GM06990 (cell line): ENCODE results near the gene PLCXD3.
A peak's percentile ranks its signal among the peaks of the same experiment; 100 is the strongest.

ENCODE experiments used
- DNase-seq: peaks from one replicate; pipeline ENCODE4 v3.0.0-alpha.2; 2011; ENCODE audit not compliant: insufficient read length; ENCODE audit errors: extremely low read depth
- H3K27me3 ChIP-seq: replicated peaks from 2 replicates; pipeline ENCODE4 v1.6.0; 2011; ENCODE audit warnings: low read length; ENCODE audit not compliant: control insufficient read depth, insufficient read depth
- H3K36me3 ChIP-seq: 2 replicates; pipeline ENCODE4 v1.5.1; 2011; ENCODE audit warnings: low read length; ENCODE audit not compliant: control insufficient read depth, insufficient read depth
- H3K4me3 ChIP-seq: replicated peaks from 2 replicates; pipeline ENCODE4 v1.5.1; 2011; ENCODE audit warnings: low read depth, mild to moderate bottlenecking, control low read depth, low read length
- TF ChIP-seq, protein P1 (sequence below): IDR thresholded peaks from 2 replicates; pipeline ENCODE4 v1.5.1; 2011; ENCODE audit warnings: low read length, control low read depth, mild to moderate bottlenecking, inconsistent platforms; ENCODE audit not compliant: insufficient read depth, poor library complexity, severe bottlenecking

PLCXD3 gene

DNA sequence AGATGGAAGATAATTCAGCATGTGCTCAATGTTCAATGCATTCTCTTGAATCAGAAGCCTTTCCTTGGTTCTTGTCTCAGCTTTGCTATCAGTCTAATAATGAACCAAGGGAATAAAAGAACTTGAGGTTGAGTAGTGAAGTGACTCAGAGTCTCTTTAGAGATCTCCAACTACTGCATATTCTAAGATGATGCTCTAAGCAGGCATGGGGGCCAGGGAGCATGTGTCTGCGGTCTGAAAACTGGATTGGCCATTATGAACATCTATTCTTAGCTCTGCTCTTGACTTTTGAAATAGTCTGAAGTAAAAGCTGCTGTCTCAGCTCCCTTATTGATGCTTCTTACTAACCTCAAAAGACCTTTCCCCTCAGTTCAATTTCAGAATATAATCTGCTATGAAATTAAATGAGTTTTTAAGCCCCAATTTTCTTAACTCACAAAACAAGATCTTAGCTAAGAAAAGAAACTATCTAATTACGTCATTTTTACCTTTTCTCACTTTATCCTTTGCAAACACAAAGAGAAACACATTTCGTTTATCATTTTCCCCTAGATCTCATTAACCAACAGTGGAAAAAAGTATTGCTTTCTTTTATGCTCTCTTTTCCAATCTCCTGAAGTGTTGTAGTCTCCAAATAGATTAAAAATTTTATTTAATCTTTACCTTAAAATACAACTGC, 44.8 kb downstream of the PLCXD3 start:
- H3K36me3 ChIP-seq: no peaks in the 10 kb centered on the region
- no peaks in the 10 kb centered on the region for H3K27me3 ChIP-seq
- no peak overlapping the region for H3K4me3 ChIP-seq
- peak; percentile 18 for DNase-seq
- TF ChIP-seq, protein P1, sequence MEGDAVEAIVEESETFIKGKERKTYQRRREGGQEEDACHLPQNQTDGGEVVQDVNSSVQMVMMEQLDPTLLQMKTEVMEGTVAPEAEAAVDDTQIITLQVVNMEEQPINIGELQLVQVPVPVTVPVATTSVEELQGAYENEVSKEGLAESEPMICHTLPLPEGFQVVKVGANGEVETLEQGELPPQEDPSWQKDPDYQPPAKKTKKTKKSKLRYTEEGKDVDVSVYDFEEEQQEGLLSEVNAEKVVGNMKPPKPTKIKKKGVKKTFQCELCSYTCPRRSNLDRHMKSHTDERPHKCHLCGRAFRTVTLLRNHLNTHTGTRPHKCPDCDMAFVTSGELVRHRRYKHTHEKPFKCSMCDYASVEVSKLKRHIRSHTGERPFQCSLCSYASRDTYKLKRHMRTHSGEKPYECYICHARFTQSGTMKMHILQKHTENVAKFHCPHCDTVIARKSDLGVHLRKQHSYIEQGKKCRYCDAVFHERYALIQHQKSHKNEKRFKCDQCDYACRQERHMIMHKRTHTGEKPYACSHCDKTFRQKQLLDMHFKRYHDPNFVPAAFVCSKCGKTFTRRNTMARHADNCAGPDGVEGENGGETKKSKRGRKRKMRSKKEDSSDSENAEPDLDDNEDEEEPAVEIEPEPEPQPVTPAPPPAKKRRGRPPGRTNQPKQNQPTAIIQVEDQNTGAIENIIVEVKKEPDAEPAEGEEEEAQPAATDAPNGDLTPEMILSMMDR: no peak

- H3K27me3 ChIP-seq: no peaks in the 10 kb centered on the region
- TF ChIP-seq, protein P1: no peak
- no peaks in the 10 kb centered on the region for H3K36me3 ChIP-seq
- no peak overlapping the region for H3K4me3 ChIP-seq
- no peak for DNase-seq
Measured at GRCh38 chr5:41459557-41459956, 50.8 kb downstream of the PLCXD3 start.

DNA sequence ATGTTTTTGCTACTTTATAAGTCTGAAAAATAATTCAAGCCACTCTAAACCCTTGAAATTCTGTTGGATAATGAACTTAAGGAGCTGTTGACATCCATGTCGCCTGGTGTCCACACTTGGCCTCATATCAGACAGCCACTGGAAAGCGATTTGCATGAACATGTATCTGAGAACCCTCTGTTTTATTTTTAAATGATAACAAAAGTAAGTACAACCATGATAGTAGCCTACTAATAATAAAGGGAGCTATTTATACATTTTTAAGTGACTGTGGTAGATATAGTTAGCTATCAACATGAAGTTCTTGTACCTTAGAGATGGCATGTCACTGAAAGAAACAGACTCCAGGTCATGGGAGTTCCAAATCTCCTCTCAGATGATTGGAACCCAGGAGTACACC, 53.3 kb downstream of the PLCXD3 start:
- TF ChIP-seq, protein P1: no peak
- H3K27me3 ChIP-seq: no peaks in the 10 kb centered on the region
- no peak for DNase-seq
- H3K36me3 ChIP-seq: no peaks in the 10 kb centered on the region
- no peak overlapping the region for H3K4me3 ChIP-seq

GRCh38 chr5:41452506-41452905, 57.9 kb downstream of the PLCXD3 start:
- no peaks in the 10 kb centered on the region for H3K27me3 ChIP-seq
- no peak for DNase-seq

GRCh38 chr5:41447650-41448510, 62.5 kb downstream of the PLCXD3 start:
- TF ChIP-seq, protein P1: no peak
- DNase-seq: no peak
- Histone ChIP-seq H3K4me3 (no peak overlapping the region), H3K36me3 (no peaks in the 10 kb centered on the region), H3K27me3 (no peaks in the 10 kb centered on the region)

More at GRCh38 chr5:41452506-41452905, 57.9 kb downstream of the PLCXD3 start:
- TF ChIP-seq, protein P1: no peak
- H3K4me3 ChIP-seq: no peak overlapping the region
- H3K36me3 ChIP-seq: no peaks in the 10 kb centered on the region
